Measurements from ENCODE around the gene DOCK2. TPM values are rescaled to one million over a fixed set of nuclear protein-coding genes. Genes with fewer than 3 reads are reported as not detected.
A peak's percentile ranks its signal among the peaks of the same experiment; 100 is the strongest.

The DOCK2 gene
- polyA plus RNA-seq, 3 donors, result 57.5 to 178 (median 115) TPM

- Histone ChIP-seq H3K79me2 (ENCODE audit: insufficient read depth, low read length) (peaks cover 16% of the 10 kb centered on the region), H3K36me3 (replicated peaks in 1 of 2; ENCODE audit: control insufficient read depth in 1 of 2, insufficient read depth in 2 of 2, low read length in 2 of 2) (peaks cover 7 to 58% of the 10 kb centered on the region in 2 donors), H3K27me3 (ENCODE audit: control insufficient read depth in 2 of 2, insufficient read depth in 2 of 2, low read length in 2 of 2) (no peaks in the 10 kb centered on the region), H3K4me1 (ENCODE audit: control insufficient read depth in 1 of 2, insufficient read depth in 2 of 2, low read length in 2 of 2) (peaks cover 0 to 5% of the 10 kb centered on the region in 2 donors), H4K20me1 (ENCODE audit: insufficient read depth, low read length) (peaks cover 59% of the 10 kb centered on the region), H3K4me2 (replicated peaks; ENCODE audit: extremely low read depth, low read length, poor library complexity, severe bottlenecking) (no peak overlapping the region), H3K9me3 (replicated peaks in 1 of 2; ENCODE audit: control insufficient read depth in 1 of 2, insufficient read depth in 1 of 2, low read length in 2 of 2) (no peaks in the 10 kb centered on the region), H3K27ac (ENCODE audit: low read depth in 1 of 2, low read length in 2 of 2) (no peak overlapping the region), H2AFZ (ENCODE audit: insufficient read depth, low read depth, low read length, poor library complexity, severe bottlenecking) (no peak overlapping the region), H3K4me3 (replicated peaks in 1 of 3; ENCODE audit: low read depth in 2 of 3, low read length in 3 of 3) (no peak overlapping the region), H3K9ac (ENCODE audit: insufficient read depth, low read length, poor library complexity, severe bottlenecking) (no peak overlapping the region)
- no peak for DNase-seq
- WGBS (ENCODE audit: insufficient coverage), result 94% methylated on average over 2 of the region's 5 CpGs
- intact Hi-C loops (cut with micrococcal nuclease), result no loop called here
- peak overlapping the region in 1 of 7 donors; percentile 59 for H3K27ac Mint-ChIP-seq
- TF ChIP-seq CTCF (IDR thresholded peaks at IDR 0.05), result no peak
- no peak overlapping the region for H3K4me3 Mint-ChIP-seq
- no peaks in the 10 kb centered on the region for H3K27me3 Mint-ChIP-seq (ENCODE audit: low read depth in 3 of 3)
- H3K4me1 Mint-ChIP-seq, result peaks cover 8% of the 10 kb centered on the region
- H3K36me3 Mint-ChIP-seq, result peaks cover 39 to 54% of the 10 kb centered on the region in 2 donors
- peaks cover 0 to 2% (median 0%) of the 10 kb centered on the region in 7 donors for H3K9me3 Mint-ChIP-seq
These were observed 189.5 kb downstream of the DOCK2 start for GRCh38 chr5:169826618-169827017.

GRCh38 chr5:169827769-169828168, 190.7 kb downstream of the DOCK2 start:
- no peak for DNase-seq
- Histone ChIP-seq H3K9me3 (replicated peaks in 1 of 2; ENCODE audit: control insufficient read depth in 1 of 2, insufficient read depth in 1 of 2, low read length in 2 of 2) (no peaks in the 10 kb centered on the region), H3K4me3 (replicated peaks in 1 of 3; ENCODE audit: low read depth in 2 of 3, low read length in 3 of 3) (no peak overlapping the region), H3K4me2 (replicated peaks; ENCODE audit: extremely low read depth, low read length, poor library complexity, severe bottlenecking) (no peak overlapping the region), H3K79me2 (ENCODE audit: insufficient read depth, low read length) (peaks cover 16% of the 10 kb centered on the region), H3K36me3 (replicated peaks in 1 of 2; ENCODE audit: control insufficient read depth in 1 of 2, insufficient read depth in 2 of 2, low read length in 2 of 2) (peaks cover 7 to 69% of the 10 kb centered on the region in 2 donors), H3K27me3 (ENCODE audit: control insufficient read depth in 2 of 2, insufficient read depth in 2 of 2, low read length in 2 of 2) (no peaks in the 10 kb centered on the region), H3K27ac (ENCODE audit: low read depth in 1 of 2, low read length in 2 of 2) (peak overlapping the region in 1 of 2 donors; percentile 44), H3K4me1 (ENCODE audit: control insufficient read depth in 1 of 2, insufficient read depth in 2 of 2, low read length in 2 of 2) (peaks cover 5 to 17% of the 10 kb centered on the region in 2 donors), H2AFZ (ENCODE audit: insufficient read depth, low read depth, low read length, poor library complexity, severe bottlenecking) (no peak overlapping the region), H3K9ac (ENCODE audit: insufficient read depth, low read length, poor library complexity, severe bottlenecking) (no peak overlapping the region), H4K20me1 (ENCODE audit: insufficient read depth, low read length) (peaks cover 71% of the 10 kb centered on the region)
- no CpG with 5 or more reads among the region's 3 CpGs for WGBS (ENCODE audit: insufficient coverage)
- no peak for TF ChIP-seq CTCF (IDR thresholded peaks at IDR 0.05)
- Mint-ChIP-seq H3K27me3 (ENCODE audit: low read depth in 3 of 3) (no peaks in the 10 kb centered on the region), H3K27ac (peak overlapping the region in 2 of 7 donors; percentile 16 to 85), H3K4me3 (no peak overlapping the region), H3K9me3 (peaks cover 0 to 2% (median 0%) of the 10 kb centered on the region in 7 donors), H3K36me3 (peaks cover 40 to 56% of the 10 kb centered on the region in 2 donors), H3K4me1 (peaks cover 19% of the 10 kb centered on the region)
- intact Hi-C loops (cut with micrococcal nuclease), result no loop called here

All from CD14-positive monocyte (primary cell).